Inflammatory macrophage (primary cell): ENCODE data around the gene SLC1A1.

Experiments
- DNase-seq, 2 donors: peaks; one replicate each; pipeline ENCODE4 v3.0.0-alpha.2; 2020 to 2022

The SLC1A1 gene

DNA sequence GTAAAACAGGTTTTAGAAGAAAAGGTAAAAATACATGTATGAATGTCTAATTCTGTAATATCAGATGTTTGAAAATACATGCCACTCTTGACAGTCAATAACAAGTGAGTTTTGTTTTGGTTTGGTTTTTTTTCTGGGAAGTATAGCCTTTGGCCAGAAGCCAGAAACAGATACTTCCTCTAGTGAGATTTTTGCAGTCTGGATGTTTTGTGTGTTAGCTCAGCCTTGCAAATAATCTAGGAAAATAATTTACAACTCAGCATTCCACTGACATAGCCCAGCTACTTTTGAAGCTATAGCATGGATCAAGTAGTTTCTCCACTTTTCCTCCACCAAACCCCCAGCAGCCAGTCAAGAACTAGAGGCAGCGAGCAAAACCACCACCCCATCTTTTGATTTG lies 56.7 kb downstream of the SLC1A1 start:
- peak; percentile 2 for DNase-seq

- no peak for DNase-seq
Measured at GRCh38 chr9:4548811-4549725, 58.8 kb downstream of the SLC1A1 start.

DNA sequence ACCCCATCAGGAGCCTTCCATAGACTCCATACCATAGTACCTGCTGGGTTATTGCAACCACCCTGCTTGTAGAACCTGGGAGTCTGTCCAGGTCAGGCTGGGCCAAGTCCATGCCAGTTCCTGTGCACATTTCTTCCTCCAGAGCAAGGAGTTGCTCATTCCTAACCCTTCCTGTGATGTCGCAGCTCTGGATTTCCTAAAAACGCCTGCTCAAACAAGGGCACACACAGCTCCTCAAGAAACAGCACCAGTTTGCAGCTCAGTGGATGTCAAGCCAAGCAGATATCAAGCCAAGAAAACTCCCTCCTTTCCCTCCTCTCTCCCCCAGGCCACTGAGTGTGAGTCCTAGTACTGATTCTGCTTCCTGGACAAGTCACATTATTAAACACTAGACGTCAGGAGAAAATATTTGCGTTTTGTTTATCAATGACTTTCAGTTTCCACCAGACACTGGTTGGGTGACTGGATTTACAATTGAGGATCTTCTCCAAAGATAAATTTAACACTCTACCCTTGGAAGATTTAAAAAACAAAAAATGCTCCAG lies 59.6 kb downstream of the SLC1A1 start:
- no peak for DNase-seq

- no peak for DNase-seq
Measured at GRCh38 chr9:4550777-4551484, 60.7 kb downstream of the SLC1A1 start.

GRCh38 chr9:4553951-4554381 lies 63.7 kb downstream of the SLC1A1 start:
- DNase-seq, result no peak

DNA sequence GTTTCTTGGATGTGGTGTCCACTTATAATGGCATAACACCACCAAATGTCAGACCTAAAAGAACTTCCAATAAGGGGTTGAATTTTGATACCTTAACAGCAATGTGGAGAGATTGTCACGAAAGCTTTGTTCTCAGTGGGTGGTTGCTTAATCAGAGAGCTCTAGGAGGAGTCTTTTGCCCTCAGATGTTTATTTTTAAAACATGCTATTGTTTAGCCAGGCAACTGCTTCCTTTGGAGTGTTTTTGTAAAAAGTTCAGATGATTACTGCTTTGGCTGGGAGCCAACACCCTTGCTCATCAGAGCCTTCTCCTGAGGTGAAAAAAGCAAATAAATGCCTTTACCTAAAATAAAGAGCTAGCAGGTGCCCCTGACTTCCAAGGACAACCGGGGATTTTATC lies 65.0 kb downstream of the SLC1A1 start:
- no peak for DNase-seq

GRCh38 chr9:4558371-4558998 lies 68.2 kb downstream of the SLC1A1 start:
- no peak for DNase-seq

- no peak for DNase-seq
Measured at GRCh38 chr9:4559261-4560182, 69.3 kb downstream of the SLC1A1 start.

DNA sequence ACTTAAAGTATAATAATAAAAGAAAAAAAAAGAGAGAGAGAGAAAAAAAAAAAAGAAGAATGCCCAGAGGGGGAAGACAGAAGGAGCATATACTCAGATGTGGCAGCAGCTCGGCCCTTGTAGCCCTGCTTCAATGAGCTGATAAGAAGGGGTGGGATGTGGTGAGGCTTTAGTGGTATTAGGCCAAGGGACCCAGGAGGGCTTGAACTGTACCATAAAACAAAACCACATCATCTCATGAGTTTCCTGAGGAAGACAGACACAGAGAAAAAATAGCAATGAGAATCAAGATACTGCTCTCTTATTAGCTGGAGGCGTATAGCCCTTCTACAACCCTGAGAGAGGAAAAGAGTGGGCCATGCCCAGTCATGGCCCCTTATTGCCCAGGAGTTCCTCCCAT lies 72.8 kb downstream of the SLC1A1 start:
- DNase-seq, result no peak

GRCh38 chr9:4566806-4567205 lies 76.5 kb downstream of the SLC1A1 start:
- no peak for DNase-seq

DNA sequence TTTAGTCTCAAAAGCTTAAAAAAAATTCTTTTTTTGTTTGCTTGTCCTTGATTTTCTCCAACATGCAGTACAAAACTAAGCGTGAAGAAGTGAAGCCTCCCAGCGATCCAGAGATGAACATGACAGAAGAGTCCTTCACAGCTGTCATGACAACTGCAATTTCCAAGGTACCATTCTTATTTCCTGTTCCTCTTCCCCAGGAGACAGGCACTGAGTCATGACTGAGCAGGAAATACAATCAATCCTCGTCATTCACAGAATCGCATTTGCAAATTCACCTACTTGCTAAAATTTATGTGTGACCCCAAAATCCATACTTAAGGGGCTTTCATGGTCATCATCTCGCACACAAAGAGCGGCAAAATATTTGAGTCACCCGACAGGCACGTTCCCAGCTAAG lies 77.3 kb downstream of the SLC1A1 start:
- no peak for DNase-seq

DNA sequence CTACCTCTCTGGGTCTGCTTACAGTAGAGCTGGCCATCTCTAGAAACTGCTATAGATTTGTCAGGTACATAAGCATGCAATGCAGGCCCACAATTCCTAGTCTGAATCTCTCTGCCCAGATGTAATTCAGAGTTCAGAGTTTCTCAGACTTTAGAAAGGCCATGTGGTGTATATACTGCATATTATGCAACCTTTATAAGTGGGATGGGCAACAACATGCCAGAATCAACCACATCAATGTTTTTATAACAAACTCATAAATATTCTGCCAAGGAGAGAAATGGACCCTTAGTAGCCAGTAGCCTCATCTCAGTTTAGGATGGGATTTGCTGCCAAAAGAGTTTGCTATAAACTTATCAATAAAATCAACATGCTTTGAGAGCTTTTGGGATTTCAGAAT lies 78.8 kb downstream of the SLC1A1 start:
- DNase-seq, result no peak

DNA sequence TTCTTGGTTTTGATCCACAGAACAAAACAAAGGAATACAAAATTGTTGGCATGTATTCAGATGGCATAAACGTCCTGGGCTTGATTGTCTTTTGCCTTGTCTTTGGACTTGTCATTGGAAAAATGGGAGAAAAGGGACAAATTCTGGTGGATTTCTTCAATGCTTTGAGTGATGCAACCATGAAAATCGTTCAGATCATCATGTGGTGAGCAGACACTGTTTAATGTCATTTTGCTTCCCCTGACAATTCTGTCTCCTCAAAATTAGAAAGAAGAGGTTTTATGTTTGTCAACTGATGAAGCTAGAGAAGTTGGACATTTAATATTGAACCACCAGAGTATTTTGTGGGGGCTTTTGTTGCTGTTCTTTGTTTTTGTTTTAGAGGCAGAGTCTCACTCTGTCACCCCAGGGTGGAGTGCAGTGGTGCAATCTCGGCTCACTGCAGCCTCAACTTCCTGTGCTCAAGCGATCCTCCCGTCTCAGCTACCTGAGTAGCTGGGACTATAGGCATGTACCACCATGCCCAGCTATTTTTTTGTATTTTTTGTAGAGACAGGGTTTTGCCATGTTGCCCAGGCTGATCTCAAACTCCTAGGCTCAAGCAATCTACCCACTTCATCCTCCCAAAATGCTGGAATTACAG lies 82.0 kb downstream of the SLC1A1 start:
- no peak for DNase-seq

- DNase-seq, result no peak
Measured at GRCh38 chr9:4573176-4573575, 82.9 kb downstream of the SLC1A1 start.

- DNase-seq, result no peak
Measured at GRCh38 chr9:4573634-4574389, 83.5 kb downstream of the SLC1A1 start.

DNA sequence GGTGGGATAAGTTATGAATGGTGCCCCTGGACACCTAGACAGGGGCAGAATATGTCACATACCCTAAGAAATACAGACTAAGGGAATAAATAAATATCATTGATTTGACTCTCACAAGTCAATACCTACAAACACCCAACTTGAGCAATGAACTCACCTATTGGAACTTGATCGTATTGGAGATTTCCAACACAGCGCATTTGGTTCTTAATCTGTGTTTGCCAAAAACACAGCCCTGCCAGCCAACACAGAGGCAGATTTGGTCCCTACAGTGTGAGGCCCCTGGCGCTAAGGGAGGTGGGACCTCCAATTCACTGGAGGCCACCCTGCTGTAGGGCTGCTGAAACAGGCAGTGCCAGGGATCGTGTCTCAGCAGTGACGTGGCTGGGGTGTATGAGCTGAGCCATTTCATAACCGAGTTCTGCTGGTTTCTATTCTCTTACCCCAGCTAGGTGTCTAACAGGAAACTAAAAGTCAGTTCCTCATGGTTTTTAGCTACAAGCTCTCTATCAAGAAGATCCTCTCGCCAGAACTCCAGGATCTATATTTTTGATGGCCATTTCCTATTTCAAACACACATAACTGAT lies 84.5 kb downstream of the SLC1A1 start:
- DNase-seq, result no peak

DNA sequence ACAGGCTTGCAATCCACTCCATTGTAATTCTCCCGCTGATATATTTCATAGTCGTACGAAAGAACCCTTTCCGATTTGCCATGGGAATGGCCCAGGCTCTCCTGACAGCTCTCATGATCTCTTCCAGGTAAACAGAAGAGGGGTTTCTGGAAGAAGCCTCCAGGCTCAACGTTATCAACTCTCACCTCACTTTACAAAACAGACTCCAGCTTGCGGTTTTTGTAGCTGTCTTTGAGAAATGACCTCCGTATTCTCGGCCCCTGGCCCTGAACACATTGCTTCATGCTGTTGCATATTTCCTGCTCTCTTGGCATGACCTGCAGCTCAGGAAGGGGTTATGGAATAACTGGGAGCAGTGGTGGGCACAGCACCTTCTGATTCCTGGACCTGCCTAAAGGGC lies 85.7 kb downstream of the SLC1A1 start:
- DNase-seq, result no peak

GRCh38 chr9:4576448-4576847 lies 86.2 kb downstream of the SLC1A1 start:
- no peak for DNase-seq

GRCh38 chr9:4579001-4579400 lies 88.7 kb downstream of the SLC1A1 start:
- no peak for DNase-seq

- DNase-seq, result no peak
Measured at GRCh38 chr9:4581035-4581760, 90.9 kb downstream of the SLC1A1 start.
